GM06990 (cell line): ENCODE measurements around the gene NETO2.
"Not testable (repeated sequence)": the region's sequence is repeated elsewhere in the genome, so short reads cannot be mapped to it uniquely, and the experiment has no call there.

Experiments
- DNase-seq: peaks from one replicate; pipeline ENCODE4 v3.0.0-alpha.2; 2011; ENCODE audit not compliant: insufficient read length; ENCODE audit errors: extremely low read depth
- H3K27me3 ChIP-seq: replicated peaks from 2 replicates; pipeline ENCODE4 v1.6.0; 2011; ENCODE audit warnings: low read length; ENCODE audit not compliant: control insufficient read depth, insufficient read depth
- H3K36me3 ChIP-seq: 2 replicates; pipeline ENCODE4 v1.5.1; 2011; ENCODE audit warnings: low read length; ENCODE audit not compliant: control insufficient read depth, insufficient read depth
- H3K4me3 ChIP-seq: replicated peaks from 2 replicates; pipeline ENCODE4 v1.5.1; 2011; ENCODE audit warnings: low read depth, mild to moderate bottlenecking, control low read depth, low read length
- TF ChIP-seq, protein P1 (sequence below): IDR thresholded peaks from 2 replicates; pipeline ENCODE4 v1.5.1; 2011; ENCODE audit warnings: low read length, control low read depth, mild to moderate bottlenecking, inconsistent platforms; ENCODE audit not compliant: insufficient read depth, poor library complexity, severe bottlenecking

NETO2 gene

DNA sequence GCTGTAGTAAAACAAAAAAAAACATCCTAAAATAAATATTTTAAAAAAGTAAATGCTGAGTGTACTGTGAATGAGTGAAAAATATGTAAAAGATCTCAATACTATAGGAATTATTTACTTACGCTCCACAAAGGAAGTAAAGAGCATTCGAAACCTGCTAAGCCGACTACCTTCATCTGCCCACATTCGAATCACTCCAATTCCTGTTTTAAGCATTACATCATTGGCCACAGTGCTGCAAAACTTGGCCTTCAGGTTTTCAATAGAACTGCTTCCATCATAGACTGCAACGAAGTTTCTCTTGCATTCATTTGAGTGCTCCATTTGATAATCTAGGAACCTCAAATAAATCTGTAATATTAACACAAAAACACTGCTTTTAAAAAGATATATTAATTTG is 34.4 kb downstream of the NETO2 start:
- no peak overlapping the region for H3K4me3 ChIP-seq
- H3K27me3 ChIP-seq: no peaks in the 10 kb centered on the region
- H3K36me3 ChIP-seq: no peaks in the 10 kb centered on the region; the same call in none of the 2 replicates
- TF ChIP-seq, protein P1, sequence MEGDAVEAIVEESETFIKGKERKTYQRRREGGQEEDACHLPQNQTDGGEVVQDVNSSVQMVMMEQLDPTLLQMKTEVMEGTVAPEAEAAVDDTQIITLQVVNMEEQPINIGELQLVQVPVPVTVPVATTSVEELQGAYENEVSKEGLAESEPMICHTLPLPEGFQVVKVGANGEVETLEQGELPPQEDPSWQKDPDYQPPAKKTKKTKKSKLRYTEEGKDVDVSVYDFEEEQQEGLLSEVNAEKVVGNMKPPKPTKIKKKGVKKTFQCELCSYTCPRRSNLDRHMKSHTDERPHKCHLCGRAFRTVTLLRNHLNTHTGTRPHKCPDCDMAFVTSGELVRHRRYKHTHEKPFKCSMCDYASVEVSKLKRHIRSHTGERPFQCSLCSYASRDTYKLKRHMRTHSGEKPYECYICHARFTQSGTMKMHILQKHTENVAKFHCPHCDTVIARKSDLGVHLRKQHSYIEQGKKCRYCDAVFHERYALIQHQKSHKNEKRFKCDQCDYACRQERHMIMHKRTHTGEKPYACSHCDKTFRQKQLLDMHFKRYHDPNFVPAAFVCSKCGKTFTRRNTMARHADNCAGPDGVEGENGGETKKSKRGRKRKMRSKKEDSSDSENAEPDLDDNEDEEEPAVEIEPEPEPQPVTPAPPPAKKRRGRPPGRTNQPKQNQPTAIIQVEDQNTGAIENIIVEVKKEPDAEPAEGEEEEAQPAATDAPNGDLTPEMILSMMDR: no peak
- no peak for DNase-seq

DNA sequence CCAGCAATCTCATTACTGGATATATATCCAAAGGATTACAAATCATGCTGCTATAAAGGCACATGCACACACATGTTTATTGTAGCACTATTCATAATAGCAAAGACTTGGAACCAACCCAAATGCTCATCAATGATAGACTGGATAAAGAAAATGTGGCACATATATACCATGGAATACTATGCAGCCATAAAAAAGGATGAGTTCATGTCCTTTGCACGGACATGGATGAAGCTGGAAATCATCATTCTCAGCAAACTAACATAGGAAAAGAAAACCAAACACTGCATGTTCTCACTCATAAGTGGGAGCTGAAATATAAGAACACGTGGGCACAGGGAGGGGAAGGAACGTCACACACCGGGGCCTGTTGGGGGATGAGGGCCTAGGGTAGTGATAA is 40.8 kb downstream of the NETO2 start:
- not testable (repeated sequence) for DNase-seq, H3K27me3 ChIP-seq, H3K36me3 ChIP-seq, H3K4me3 ChIP-seq

DNA sequence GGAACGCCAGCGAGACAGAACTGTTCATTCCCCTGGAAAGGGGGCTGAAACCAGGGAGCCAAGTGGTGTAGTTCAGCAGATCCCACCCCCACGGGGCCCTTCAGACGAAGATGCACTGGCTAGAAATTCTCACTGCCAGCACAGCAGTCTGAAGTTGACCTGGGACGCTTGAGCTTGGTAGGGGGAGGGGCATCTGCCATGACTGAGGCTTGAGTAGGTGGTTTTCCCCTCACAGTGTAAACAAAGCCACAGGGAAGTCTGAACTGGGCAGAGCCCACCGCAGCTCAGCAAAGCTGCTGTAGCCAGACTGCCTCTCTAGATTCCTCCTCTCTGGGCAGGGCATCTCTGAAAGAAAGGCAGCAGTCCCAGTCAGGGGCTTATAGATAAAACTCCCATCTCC is 46.6 kb downstream of the NETO2 start:
- H3K27me3 ChIP-seq, H3K36me3 ChIP-seq, H3K4me3 ChIP-seq, DNase-seq: not testable (repeated sequence)

DNA sequence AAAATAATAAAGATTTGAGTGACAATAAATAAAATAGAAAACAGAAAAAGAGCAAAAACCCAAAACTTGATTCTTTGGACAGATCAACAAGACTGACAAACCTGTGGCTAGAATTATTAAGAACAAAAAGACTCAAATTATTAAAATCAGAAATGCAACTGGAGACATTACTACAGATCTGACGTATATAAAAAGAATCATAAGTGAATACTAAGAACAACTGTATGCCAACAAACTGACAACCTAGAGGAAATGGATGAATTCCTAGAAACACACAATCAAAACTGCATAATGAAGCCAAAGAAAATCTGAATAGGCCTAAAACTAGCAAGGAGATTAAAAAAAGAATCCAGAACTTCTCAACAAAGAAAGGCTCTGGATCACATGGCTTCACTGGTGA is 47.4 kb downstream of the NETO2 start:
- DNase-seq: no peak
- peaks cover 2% of the 10 kb centered on the region; the same call in 1 of the 2 replicates for H3K36me3 ChIP-seq
- no peaks in the 10 kb centered on the region for H3K27me3 ChIP-seq
- no peak overlapping the region for H3K4me3 ChIP-seq
- TF ChIP-seq, protein P1: no peak

DNA sequence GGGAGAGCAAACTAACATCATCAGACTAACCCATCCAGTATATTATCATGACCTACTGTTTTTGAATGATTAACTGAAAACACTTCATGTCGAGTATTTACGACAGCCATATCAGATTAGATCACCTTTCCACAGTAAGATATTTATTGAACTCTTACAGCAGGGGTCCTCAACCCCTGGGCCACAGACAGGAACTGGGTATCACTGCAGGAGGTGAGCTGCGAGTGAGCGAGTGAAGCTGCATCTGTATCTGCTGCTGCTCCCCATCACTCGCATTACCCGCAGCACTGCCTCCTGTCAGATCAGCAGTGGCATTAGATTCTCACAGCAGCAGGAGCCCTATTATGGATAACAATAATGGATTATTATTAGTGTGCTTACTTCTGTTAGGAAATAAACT is 59.5 kb downstream of the NETO2 start:
- H3K36me3 ChIP-seq: no peaks in the 10 kb centered on the region; the same call in none of the 2 replicates
- H3K27me3 ChIP-seq: no peaks in the 10 kb centered on the region
- TF ChIP-seq, protein P1: no peak
- DNase-seq: no peak
- no peak overlapping the region for H3K4me3 ChIP-seq

DNA sequence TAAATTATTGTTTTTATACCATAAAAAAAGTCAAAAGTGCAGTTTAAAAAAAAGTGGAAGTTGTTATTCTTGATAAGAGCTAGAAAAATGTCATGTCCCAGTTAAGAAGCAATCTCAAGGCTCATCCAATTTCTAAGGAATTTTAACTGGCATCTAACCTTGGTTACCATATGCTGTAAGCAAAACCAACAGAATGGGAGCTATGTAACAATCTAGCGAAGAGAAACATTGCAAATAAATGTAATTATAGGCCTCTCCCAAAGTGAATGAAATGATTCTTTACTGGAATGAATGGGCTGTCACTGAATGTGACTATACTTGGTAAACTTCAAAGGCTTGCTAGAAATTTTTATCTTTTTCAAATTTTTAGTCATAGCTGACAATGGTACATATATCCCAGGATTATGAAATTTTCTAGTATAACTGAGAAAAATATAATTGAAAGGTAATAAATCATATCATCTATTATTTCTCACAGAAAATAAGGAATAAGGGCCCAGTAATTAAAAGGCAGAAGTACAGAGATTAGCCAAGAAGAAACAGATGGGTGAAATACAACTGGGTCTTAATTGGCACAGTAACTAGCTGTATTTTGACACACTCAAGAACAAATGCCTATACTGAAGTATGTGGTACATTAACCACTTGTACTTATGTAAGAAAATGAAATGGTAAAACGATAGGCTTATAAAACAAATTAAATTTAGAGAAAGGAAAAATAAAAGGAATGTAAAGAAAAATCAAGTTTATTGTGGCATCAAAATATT is 61.5 kb downstream of the NETO2 start:
- TF ChIP-seq, protein P1: no peak
- DNase-seq: no peak
- no peak overlapping the region for H3K4me3 ChIP-seq
- H3K27me3 ChIP-seq: no peaks in the 10 kb centered on the region
- no peaks in the 10 kb centered on the region; the same call in none of the 2 replicates for H3K36me3 ChIP-seq
